KMS-11 (cell line): Measurements from ENCODE around the gene ELOVL7.
"Not testable (repeated sequence)": the region's sequence is repeated elsewhere in the genome, so short reads cannot be mapped to it uniquely, and the experiment has no call there.

ENCODE experiments used
- H2AFZ ChIP-seq: fragments of 200-600 bp; sonication (generic); 2 replicates; pipeline ENCODE4 v1.6.1; 2016; ENCODE audit warnings: antibody characterized with exemption, mixed run types, low read depth
- H3K27ac ChIP-seq: fragments of 200-600 bp; sonication (generic); 2 replicates; pipeline ENCODE4 v1.6.1; 2016; ENCODE audit warnings: mild to moderate bottlenecking, mixed run types
- H3K27me3 ChIP-seq: fragments of 200-600 bp; sonication (generic); 2 replicates; pipeline ENCODE4 v1.6.1; 2017; ENCODE audit warnings: mild to moderate bottlenecking, low read depth, mixed run types, moderate library complexity; ENCODE audit not compliant: insufficient read depth
- H3K36me3 ChIP-seq: fragments of 200-600 bp; sonication (generic); 2 replicates; pipeline ENCODE4 v1.6.1; 2017; ENCODE audit warnings: mild to moderate bottlenecking, mixed run types; ENCODE audit not compliant: insufficient read depth
- H3K4me1 ChIP-seq: fragments of 200-600 bp; sonication (generic); 2 replicates; pipeline ENCODE4 v1.6.1; 2016; ENCODE audit warnings: mild to moderate bottlenecking, low read depth, mixed run types; ENCODE audit not compliant: poor library complexity, severe bottlenecking
- H3K4me2 ChIP-seq: fragments of 200-600 bp; sonication (generic); 2 replicates; pipeline ENCODE4 v1.7.0; 2016; ENCODE audit warnings: mild to moderate bottlenecking, mixed run types
- H3K4me3 ChIP-seq: fragments of 200-600 bp; sonication (generic); IDR thresholded peaks from 2 replicates; pipeline ENCODE4 v1.6.1; 2017; ENCODE audit warnings: low read depth, low read length, mixed read lengths; ENCODE audit not compliant: insufficient read depth
- H3K79me2 ChIP-seq: fragments of 200-600 bp; sonication (generic); 2 replicates; pipeline ENCODE4 v1.6.1; 2016; ENCODE audit warnings: low read depth, mixed run types; ENCODE audit not compliant: insufficient read depth
- H3K9ac ChIP-seq: fragments of 200-600 bp; sonication (generic); 2 replicates; pipeline ENCODE4 v1.6.1; 2016; ENCODE audit warnings: mild to moderate bottlenecking, mixed run types
- H4K20me1 ChIP-seq: fragments of 200-600 bp; sonication (generic); 2 replicates; pipeline ENCODE4 v1.6.1; 2016; ENCODE audit warnings: mild to moderate bottlenecking, mixed run types; ENCODE audit not compliant: insufficient read depth
- TF ChIP-seq, protein P1 (sequence below): fragments of 200-600 bp; sonication (generic); conservative IDR thresholded peaks from 2 replicates; pipeline ENCODE4 v1.6.1; 2017; ENCODE audit warnings: low read depth, mild to moderate bottlenecking, antibody characterized with exemption, low read length, moderate library complexity, mixed read lengths

ELOVL7 gene

GRCh38 chr5:60820593-60821487 lies 23.2 kb downstream of the ELOVL7 start:
- H4K20me1 ChIP-seq = no peaks in the 10 kb centered on the region
- H3K4me1 ChIP-seq = peaks cover 28% of the 10 kb centered on the region
- H2AFZ ChIP-seq = no peak overlapping the region
- H3K4me3 ChIP-seq = no peak overlapping the region
- H3K27ac ChIP-seq = no peak overlapping the region
- no peaks in the 10 kb centered on the region for H3K36me3 ChIP-seq
- no peak overlapping the region for H3K9ac ChIP-seq
- no peaks in the 10 kb centered on the region for H3K27me3 ChIP-seq
- H3K79me2 ChIP-seq = no peaks in the 10 kb centered on the region
- H3K4me2 ChIP-seq = no peak overlapping the region
- TF ChIP-seq, protein P1, sequence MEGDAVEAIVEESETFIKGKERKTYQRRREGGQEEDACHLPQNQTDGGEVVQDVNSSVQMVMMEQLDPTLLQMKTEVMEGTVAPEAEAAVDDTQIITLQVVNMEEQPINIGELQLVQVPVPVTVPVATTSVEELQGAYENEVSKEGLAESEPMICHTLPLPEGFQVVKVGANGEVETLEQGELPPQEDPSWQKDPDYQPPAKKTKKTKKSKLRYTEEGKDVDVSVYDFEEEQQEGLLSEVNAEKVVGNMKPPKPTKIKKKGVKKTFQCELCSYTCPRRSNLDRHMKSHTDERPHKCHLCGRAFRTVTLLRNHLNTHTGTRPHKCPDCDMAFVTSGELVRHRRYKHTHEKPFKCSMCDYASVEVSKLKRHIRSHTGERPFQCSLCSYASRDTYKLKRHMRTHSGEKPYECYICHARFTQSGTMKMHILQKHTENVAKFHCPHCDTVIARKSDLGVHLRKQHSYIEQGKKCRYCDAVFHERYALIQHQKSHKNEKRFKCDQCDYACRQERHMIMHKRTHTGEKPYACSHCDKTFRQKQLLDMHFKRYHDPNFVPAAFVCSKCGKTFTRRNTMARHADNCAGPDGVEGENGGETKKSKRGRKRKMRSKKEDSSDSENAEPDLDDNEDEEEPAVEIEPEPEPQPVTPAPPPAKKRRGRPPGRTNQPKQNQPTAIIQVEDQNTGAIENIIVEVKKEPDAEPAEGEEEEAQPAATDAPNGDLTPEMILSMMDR = no peak

- not testable (repeated sequence) for H4K20me1 ChIP-seq, H3K36me3 ChIP-seq, H3K4me3 ChIP-seq, H3K4me1 ChIP-seq, H2AFZ ChIP-seq, H3K27me3 ChIP-seq, H3K4me2 ChIP-seq, H3K79me2 ChIP-seq, H3K9ac ChIP-seq, H3K27ac ChIP-seq
Measured at GRCh38 chr5:60816138-60816537, 27.9 kb downstream of the ELOVL7 start.

- H4K20me1 ChIP-seq = no peaks in the 10 kb centered on the region
Measured at GRCh38 chr5:60814498-60814897, 29.6 kb downstream of the ELOVL7 start.

DNA sequence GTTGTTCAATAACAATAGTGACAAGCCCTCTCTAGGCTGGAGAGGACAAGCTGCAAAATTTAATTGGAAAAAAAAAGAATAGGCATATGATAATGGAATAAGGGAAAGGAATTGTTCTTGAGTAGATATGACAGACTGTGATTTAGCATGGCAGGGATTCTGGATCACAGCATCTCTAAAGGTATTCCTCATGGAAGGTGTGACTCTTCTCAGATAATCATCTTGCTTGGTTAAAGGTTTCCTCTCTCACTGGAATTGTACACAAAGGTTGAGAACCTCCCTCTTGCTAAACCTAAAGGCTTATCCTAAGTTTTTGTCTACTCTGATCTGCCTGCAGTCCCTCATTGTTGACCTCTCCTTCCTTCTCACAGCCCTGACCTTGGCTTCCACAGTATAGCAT lies 31.6 kb downstream of the ELOVL7 start:
- Histone ChIP-seq H3K36me3 (no peaks in the 10 kb centered on the region), H3K27me3 (no peaks in the 10 kb centered on the region), H3K27ac (no peak overlapping the region), H3K4me1 (peaks cover 10% of the 10 kb centered on the region), H3K9ac (no peak overlapping the region), H3K4me2 (no peak overlapping the region), H3K79me2 (no peaks in the 10 kb centered on the region), H4K20me1 (no peaks in the 10 kb centered on the region), H3K4me3 (no peak overlapping the region), H2AFZ (no peak overlapping the region)
- TF ChIP-seq, protein P1 = no peak

More at GRCh38 chr5:60814498-60814897, 29.6 kb downstream of the ELOVL7 start:
- Histone ChIP-seq H2AFZ (no peak overlapping the region), H3K4me2 (no peak overlapping the region), H3K36me3 (no peaks in the 10 kb centered on the region), H3K27me3 (no peaks in the 10 kb centered on the region), H3K79me2 (no peaks in the 10 kb centered on the region), H3K4me1 (peaks cover 10% of the 10 kb centered on the region), H3K4me3 (no peak overlapping the region), H3K27ac (no peak overlapping the region), H3K9ac (no peak overlapping the region)
- TF ChIP-seq, protein P1 = no peak

GRCh38 chr5:60811105-60811504 lies 33.0 kb downstream of the ELOVL7 start:
- Histone ChIP-seq H3K9ac (no peak overlapping the region), H3K36me3 (no peaks in the 10 kb centered on the region), H2AFZ (no peak overlapping the region), H3K27ac (no peak overlapping the region), H3K4me1 (no peaks in the 10 kb centered on the region), H3K4me2 (no peak overlapping the region), H3K4me3 (no peak overlapping the region), H4K20me1 (no peaks in the 10 kb centered on the region), H3K27me3 (no peaks in the 10 kb centered on the region), H3K79me2 (no peaks in the 10 kb centered on the region)
- TF ChIP-seq, protein P1 = no peak
